CD4-positive, alpha-beta T cell treated with Interleukin-17A for 1 hour (primary cell): ENCODE results near the gene KRTAP10-7.
A peak's percentile ranks its signal among the peaks of the same experiment; 100 is the strongest.
"Not testable (repeated sequence)": the region's sequence is repeated elsewhere in the genome, so short reads cannot be mapped to it uniquely, and the experiment has no call there.

Source experiments
- DNase-seq: peaks from one replicate; pipeline ENCODE4 v3.0.0-alpha.2; 2020

KRTAP10-7 gene

DNA sequence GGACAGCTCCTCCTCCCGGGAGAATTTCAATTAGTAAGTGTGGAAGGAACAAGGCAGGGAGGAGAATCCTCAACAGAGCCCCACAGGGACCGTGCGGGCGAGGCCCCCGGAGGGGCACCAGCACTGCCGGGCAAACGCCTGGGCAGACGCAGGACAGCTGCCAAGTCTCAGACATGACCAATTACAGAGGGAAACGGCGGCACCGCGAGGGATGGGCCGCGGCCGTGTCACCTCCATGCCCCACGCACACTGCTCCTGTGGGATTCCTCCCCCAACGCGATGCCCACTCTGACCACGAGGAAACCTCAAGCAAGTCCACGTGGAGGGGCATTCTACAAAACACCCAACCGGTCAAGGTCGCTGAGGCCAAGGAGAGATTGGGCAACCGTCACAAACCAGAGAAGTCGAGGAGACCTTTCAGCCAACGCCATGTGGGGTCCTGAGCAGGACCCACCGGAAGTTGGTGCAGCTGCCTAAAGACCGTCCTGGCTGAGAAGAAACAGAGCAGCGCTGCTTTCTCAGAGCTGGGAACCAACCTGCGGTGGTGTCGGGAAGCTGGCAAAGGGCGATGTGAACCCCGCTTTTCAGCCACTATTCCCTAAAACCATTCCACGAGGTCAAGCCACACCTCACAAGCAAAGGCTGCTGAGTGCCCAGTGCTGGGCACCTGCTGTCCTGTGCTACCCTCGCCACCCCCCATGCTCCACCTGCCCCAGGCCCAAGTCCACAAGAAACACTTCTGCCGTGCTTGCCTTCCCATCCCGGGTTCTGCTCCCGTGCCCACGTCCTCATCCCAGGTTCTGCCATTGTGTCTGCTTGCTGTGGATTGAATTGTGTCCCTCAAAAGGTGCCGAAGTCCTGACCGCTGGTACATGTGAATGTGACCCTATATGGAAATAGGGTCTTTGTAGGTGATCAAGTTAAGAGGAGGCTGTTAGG is 28.3 kb upstream of the KRTAP10-7 start:
- no peak for DNase-seq

DNA sequence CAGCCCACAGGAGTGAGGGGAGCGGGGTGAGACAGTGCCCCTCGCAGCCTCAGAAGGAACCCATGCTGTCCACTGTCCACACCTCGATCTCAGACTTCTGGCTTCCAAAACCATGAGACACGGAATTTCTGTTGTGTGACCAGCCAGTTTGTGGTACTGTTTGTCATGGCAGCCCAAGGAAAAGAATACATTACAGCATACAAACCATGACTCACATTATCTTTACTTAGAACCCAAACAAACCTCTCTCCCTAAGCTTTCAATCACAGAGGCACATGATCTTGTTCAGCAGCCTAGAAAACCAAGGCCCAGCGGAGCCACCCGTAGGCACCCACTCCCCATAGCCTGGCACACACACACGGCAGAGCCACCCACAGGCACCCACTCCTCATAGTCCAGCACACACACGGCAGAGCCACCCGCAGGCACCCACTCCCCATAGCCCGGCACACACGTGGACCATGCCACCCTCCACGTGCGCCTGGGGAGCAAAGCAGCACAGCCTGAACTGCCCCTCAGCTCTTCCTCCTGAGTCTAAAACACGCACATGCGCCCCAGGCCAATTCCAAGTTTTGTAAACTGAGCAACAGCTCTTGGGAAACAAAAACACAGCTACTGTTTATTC is 27.3 kb upstream of the KRTAP10-7 start:
- DNase-seq = no peak

DNA sequence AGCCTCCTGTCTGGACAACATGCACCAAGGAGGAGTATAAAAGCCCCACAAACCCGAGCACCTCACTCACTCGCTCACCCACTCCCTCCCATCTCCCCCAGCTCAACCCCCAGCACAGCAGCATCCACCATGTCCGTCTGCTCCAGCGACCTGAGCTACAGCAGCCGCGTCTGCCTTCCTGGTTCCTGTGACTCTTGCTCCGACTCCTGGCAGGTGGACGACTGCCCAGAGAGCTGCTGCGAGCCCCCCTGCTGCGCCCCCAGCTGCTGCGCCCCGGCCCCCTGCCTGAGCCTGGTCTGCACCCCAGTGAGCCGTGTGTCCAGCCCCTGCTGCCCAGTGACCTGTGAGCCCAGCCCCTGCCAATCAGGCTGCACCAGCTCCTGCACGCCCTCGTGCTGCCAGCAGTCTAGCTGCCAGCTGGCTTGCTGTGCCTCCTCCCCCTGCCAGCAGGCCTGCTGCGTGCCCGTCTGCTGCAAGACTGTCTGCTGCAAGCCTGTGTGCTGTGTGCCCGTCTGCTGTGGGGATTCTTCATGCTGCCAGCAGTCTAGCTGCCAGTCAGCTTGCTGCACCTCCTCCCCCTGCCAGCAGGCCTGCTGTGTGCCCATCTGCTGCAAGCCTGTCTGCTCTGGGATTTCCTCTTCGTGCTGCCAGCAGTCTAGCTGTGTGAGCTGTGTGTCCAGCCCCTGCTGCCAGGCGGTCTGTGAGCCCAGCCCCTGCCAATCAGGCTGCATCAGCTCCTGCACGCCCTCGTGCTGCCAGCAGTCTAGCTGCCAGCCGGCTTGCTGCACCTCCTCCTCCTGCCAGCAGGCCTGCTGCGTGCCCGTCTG is 26.6 kb upstream of the KRTAP10-7 start, which contains the start of gene KRTAP10-4:
Gene KRTAP10-4, plus strand, starts transcription at position 100 of the 827 bp plus-strand sequence. Its CDS starts 30 bp downstream, at position 130.
- not testable (repeated sequence) for DNase-seq

DNA sequence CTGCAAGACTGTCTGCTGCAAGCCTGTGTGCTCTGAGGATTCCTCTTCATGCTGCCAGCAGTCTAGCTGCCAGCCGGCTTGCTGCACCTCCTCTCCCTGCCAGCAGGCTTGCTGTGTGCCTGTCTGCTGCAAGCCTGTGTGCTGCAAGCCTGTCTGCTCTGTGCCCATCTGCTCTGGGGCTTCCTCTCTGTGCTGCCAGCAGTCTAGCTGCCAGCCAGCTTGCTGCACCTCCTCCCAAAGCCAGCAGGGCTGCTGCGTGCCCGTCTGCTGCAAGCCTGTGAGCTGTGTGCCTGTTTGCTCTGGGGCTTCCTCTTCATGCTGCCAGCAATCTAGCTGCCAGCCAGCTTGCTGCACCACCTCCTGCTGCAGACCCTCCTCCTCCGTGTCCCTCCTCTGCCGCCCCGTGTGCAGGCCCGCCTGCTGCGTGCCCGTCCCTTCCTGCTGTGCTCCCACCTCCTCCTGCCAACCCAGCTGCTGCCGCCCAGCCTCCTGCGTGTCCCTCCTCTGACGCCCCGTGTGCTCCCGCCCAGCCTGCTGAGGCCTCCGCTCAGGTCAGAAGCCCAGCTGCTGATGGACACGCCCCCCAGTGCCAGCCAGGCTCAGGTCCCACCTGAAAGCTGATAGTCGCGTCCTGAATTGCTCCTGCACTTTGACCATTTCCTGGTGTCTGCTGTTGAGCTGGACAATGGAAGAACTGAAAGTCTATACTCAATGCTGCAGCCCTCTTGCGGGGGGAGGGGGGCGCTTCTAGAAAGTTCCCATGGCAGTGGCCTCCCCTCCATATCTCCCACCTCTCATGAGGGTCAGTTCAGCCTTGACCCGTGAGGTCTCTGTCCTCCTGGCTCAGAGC is 25.7 kb upstream of the KRTAP10-7 start:
- no peak for DNase-seq

DNA sequence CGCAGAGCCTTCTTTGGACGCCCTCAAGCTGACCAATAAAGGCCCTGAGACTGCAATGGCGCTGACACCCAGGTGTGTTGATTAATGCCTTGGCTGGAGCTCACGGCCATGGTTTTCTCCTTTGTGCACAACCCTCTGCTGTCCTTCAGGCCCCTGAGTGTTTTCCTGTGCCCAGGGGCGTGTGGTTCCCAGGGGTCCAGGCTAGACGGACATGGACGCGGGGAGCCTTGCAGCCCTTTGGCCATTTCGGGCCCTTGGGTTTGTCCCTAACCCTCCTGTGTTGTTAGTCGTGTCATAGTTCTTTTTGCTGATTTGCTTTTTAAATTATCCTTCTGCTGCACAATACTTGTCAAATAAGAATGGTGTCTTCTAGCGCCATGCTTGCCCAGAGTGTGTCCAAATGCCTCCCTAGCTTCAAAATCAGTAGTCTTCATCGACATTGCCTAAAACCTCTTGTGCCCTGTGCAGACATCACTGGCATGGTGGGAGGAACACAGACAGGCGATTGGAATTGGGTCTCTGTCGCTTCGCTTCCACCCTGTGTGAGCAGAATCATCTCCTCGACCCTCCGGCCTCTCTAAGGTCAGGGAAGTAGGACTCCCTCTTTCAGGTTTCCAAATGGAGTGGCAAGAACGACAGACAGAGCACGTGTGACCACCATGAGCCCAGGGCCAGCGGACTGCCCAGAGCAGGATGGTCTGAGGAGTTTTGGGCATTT is 24.9 kb upstream of the KRTAP10-7 start:
- DNase-seq = no peak

DNA sequence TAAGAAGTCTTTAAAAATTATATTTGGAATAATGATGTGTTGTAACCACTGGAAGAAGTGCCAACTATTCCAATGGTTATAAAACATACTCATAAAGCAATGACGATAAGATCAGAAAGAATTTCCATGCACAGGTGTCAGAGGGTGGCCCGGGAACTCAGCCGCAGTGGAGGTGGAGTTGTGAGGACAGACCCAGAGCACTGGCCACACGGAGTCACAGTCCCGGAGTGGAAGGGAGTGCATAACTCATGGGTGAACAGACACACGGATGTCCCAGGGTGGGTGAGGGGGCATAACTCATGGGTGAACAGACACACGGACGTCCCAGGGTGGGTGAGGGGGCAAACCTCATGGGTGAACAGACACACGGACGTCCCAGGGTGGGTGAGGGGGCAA is 24.4 kb upstream of the KRTAP10-7 start:
- no peak for DNase-seq

DNA sequence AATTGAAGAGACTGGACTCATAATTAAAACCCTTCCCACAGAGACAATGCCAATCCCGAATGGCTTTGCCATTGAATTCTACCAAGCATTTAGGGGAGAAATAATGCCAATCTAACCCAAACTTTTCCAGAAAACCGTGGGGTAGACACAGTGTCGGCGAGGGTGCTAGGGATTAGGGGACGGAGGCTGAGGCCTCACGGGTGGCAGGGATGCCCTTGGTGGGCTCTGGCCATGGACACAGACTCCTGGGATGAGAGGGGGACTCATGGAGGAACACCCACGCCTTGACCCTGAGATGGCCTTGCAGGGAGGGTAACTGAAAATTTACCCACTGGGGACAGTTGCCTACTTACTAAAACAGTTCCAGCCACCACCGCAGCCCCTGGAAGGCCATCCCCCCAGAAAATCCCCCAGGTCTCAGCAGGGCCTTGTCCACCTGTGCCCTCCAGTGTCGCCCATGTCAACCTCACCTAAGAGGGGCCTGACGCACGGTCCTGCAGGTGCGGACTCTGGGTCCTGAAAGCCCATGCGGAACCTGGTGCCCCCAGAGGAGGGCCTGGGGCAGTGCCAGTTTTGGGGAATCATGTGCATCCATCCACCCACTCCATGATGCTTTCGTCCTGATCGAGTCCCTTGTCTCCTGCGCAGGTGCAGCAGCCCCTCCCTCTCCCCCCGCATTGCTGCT is 21.9 kb upstream of the KRTAP10-7 start:
- no peak for DNase-seq

DNA sequence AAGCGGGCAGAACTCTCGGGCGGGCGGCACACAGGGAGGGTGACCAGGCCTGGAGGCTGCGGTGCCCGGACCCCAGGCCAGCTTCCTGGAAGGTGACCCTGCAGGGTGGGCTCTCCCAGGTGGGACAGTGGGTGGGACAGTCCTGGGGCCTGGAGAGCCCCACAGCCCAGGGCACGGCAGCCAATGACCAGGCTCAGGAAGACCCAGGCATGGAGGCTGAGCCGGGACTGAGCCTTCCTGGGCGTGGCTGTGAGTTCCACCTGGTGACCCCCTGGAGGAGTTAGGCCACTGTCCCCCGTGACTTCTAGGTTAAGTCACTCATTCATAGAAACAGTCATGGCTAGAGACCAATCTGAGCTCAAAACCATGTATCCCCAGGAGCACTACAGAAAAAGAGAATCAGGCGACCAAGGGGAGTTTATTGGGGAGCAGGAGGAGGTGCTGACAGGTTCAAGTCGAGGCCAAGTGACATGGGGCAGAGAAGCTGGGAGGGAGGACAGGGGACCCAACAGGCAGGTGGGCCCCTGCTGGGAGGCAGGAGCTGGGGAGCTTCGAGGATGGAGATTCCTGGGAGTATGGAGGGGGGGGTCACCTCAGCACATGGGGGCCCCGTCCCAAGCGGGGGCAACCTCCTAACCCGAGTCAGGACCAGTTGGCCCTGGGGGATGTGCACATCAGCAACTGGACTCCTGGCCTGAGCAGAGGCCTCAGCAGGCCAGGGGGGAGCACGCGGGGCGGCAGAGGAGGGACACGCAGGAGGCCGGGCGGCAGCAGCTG is 21.2 kb upstream of the KRTAP10-7 start:
- DNase-seq = no peak

DNA sequence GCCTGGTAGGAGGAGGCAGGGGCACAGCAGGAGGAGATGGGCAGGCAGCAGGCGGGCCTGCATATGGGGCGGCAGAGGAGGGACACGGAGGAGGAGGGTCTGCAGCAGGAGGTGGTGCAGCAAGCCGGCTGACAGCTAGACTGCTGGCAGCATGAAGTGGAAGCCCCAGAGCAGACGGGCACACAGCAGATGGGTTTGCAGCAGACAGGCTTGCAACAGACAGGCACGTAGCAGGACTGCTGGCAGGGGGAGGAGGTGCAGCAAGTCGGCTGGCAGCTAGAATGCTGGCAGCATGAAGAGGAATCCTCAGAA is 20.6 kb upstream of the KRTAP10-7 start:
- DNase-seq = no peak

DNA sequence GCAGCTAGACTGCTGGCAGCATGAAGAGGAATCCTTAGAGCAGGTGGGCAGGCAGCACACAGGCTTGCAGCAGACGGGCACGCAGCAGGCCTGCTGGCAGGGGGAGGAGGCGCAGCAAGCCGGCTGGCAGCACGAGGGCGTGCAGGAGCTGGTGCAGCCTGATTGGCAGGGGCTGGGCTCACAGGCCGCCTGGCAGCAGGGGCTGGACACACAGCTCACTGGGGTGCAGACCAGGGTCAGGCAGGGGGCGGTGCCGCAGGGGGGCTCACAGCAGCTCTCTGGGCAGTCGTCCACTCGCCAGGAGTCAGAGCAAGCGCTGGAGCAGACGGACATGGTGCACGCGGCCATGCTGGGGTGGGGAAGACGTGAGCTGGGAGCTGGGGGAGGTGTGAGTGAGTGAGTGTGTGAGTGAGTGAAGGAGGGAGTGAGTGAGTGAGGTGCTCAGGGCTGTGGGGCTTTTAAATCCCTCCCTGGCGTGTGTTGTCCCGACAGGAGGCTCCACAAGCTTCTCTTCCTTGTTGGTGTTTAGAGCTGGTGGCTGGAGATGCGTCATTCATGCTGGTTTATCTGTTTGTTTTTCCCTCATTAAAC is 20.1 kb upstream of the KRTAP10-7 start, which contains the start of gene KRTAP10-5:
Gene KRTAP10-5, minus strand, starts transcription at position 374 of the 591 bp plus-strand sequence. Its CDS starts 26 bp downstream, at position 348.
- DNase-seq = not testable (repeated sequence)

DNA sequence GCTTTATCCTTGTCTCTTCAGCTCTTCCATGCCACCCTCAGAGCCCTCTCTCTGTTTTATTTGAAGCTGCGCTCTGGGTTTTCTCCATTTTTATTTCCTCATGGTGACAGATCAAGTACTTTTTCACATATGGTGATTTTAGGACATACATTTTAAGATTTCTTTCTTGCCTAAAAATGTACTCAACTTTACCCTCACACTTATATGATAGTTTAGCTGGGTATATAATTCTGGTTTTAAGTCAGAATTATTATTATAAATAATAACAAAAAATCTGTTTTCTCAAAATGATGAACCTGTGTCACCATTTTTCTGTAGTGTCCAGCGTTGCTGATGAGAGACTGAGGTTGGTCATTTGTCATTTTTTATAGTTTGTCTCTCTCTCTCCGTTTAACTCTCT is 19.2 kb upstream of the KRTAP10-7 start:
- DNase-seq = no peak

DNA sequence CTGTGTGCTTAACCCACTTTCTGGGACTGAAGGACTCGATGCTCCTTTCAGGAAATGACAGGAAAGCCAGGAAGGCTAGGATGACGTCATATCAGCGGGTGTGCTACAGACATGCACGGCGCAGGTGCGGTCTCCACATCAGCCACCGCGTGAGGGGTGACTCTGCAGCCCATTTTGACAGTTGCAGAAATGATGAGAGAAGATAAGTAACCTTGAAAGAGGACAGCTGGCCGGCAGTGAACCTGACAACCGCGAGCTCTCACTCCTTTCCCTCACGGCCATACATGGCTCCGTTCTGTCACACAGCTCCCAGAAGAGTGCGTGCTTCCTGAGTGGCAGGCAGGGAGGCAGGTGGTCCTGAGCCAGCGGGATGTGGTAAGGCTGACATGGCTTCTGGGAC is 18.3 kb upstream of the KRTAP10-7 start:
- no peak for DNase-seq

DNA sequence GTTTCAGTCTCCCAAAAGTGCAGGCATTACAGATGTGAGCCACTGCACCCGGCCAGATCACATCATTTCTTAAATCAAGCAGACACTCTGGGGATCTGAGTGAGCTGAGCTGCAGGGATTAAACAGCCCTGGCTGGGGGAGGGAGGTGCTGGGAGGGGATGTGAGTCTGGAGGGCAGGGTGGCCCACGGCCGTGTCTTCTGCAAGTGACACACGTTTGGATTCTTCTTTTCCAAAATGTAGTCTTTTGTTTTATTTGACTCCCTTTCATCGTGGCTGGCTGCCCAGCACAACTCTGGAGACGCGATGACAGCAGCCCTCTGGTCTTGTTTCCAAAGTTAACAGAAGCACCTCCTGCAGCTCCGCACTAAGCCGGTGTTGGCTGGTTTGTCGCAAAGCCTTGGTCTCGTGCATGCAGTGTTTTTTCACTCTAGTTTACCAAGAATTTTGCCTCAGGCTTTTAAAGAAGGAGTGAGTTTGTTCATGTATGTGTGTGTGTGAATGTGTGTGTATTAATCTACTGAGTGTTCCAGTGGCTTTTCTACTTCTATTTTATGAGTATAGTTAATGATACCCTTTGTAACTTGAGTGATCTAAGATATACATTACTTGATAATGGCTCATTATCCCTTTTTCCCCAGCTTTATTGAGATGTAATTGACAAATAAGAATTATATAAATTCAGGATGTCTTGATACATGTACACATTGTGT is 17.2 kb upstream of the KRTAP10-7 start:
- no peak for DNase-seq

DNA sequence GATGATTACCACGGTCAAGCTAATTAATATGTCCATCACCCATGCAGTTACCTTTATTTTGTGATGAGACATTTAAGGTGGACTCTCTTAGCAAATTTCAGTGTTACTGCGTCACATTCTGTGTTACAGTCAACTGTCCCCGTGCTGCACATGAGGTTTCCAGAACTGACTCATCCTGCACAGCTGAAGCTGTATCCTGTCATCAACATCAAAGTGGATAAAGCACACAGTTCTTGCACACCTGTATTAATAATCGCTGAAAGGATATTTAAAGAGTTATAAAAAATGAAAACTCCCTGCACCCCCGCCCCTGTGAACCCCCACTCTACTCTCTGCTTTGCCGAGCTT is 16.6 kb upstream of the KRTAP10-7 start:
- peak; percentile 25 for DNase-seq

DNA sequence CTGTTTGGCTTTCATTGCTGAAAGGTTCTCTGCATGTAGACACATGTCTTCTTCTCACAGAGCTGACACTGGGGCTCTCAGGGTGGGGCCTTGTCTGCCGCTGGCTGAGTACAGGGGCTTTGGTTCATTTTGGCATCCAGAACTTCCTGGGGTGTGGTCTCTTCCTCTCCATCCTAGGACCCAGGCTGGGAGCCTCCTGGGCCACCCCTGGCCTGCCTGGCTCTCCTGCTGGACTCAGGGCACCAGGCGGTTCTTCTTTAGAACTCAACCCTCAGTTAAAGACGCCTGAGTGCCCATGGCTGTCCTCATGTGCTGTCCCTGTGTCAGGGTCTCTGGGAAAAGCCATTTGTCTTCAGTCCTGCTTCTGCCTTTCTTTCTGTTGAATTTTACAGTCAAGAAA is 14.5 kb upstream of the KRTAP10-7 start:
- no peak for DNase-seq

DNA sequence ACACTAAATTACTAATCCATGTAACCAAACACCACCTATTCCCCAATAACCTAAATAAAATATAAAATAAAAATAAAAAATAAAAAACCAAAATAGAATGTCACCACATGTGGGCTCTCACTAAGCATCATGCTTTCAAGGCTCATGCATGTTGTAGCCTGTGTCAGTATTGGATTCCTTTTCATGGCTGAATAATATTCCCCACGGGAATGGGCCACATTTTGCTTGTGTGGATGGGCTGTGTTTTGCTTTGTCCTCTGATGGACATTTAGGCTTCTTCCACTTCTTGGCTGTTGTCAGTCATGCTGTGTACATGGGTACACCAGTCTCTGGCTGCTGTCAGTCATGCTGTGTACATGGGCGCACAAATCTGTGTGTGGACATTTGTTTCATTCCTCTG is 11.3 kb upstream of the KRTAP10-7 start:
- no peak for DNase-seq

DNA sequence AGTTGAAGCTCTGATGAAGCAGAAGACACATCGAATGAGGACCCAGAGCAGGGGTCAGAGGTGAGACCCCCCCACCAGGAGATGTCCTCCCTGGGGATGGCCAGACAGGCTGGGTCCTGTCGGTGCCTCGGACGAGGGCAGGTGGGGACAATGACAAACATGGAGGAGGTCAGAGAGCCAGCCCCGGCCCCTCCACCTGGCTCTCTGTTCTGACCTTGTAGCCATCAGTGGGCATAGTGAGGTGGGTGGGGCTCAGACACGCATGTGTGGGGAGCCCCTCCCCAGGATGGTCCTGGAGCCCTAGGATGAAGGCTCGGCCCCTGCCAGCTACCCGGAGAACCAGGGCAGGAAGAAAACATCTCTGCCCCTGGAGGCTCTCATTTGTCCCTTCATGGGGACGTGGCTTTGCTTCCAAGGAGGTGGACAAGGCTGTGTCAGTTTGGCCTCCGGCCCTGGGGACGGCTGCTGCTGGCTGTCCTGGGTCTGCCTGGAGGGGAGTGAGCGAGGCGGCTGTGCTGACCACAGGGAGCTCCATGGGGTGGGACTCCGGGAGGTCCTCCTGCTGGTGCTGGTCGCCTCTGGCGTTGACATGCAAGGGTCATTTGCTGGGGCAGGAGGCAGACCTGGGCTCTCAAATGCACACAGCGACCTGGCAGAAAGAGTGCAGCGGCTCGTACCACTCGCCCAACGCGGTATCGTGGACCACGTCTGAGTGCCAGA is 10.7 kb upstream of the KRTAP10-7 start:
- no peak for DNase-seq

DNA sequence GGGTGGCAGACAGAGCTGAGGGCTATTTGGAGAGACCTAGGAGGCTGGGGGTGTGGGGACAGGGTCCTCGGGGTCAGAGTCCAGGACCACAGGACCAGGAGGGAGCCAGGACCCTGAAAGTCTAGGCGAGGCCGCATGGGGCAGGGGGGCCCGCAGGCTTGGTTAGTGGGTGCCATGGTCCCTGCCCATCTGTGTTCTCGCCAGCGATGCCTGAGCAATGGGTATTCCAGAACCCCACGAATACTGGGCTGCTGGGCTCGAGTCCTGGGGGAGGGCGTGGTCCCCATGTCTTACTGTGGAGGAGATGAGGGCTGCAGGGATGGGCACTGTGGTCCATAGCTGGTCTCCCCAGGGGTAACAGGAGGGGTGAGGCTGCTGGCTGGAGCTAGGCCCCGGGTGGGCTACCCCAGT is 10.1 kb upstream of the KRTAP10-7 start:
- no peak for DNase-seq
